A673 (cell line): ENCODE data around the gene OTOG. TPM values are rescaled to one million over a fixed set of nuclear protein-coding genes. Genes with fewer than 3 reads are reported as not detected.

Experiments used
- BruUV-seq: library from RNA; stranded (reverse); fragments of 400-500 nt; replicated peaks from 2 replicates; lab custom pipeline; 2021; lab: Mats Ljungman, UMichigan
- CTCF ChIA-PET: fragments of 300-600 bp; sonication (Branson Sonifier 250); formaldehyde crosslinking; loops from one replicate; lab custom pipeline; 2022; ENCODE audit warnings: antibody characterized with exemption; lab: Charles Lee
- POLR2A ChIA-PET: fragments of 300-600 bp; sonication (Branson Sonifier 250); formaldehyde crosslinking; loops from one replicate; lab custom pipeline; 2022; ENCODE audit warnings: antibody characterized with exemption; ENCODE audit not compliant: low non-redundant PET; lab: Charles Lee
- DNase-seq: peaks from one replicate; pipeline ENCODE4 v3.0.0-alpha.2; 2015; ENCODE audit warnings: low spot score
- H3K27ac ChIP-seq: fragments of 200-600 bp; sonication (generic); 2 replicates; pipeline ENCODE4 v1.5.1; 2016; ENCODE audit warnings: mixed run types, low read depth, mild to moderate bottlenecking, mixed read lengths, antibody characterized with exemption, low read length; ENCODE audit not compliant: poor library complexity, severe bottlenecking
- H3K27me3 ChIP-seq: fragments of 200-600 bp; sonication (generic); replicated peaks from 2 replicates; pipeline ENCODE4 v1.6.1; 2017; ENCODE audit warnings: mixed run types, low read depth, mild to moderate bottlenecking, mixed read lengths, antibody characterized with exemption, low read length; ENCODE audit not compliant: insufficient read depth, poor library complexity
- H3K36me3 ChIP-seq: fragments of 200-600 bp; sonication (generic); 2 replicates; pipeline ENCODE4 v1.6.1; 2016; ENCODE audit warnings: mixed run types, mild to moderate bottlenecking, mixed read lengths, antibody characterized with exemption, low read length; ENCODE audit not compliant: insufficient read depth, poor library complexity, severe bottlenecking
- H3K4me1 ChIP-seq: fragments of 200-600 bp; sonication (generic); 2 replicates; pipeline ENCODE4 v1.6.1; 2017; ENCODE audit warnings: mixed run types, mild to moderate bottlenecking, mixed read lengths, antibody characterized with exemption, low read length; ENCODE audit not compliant: insufficient read depth, poor library complexity, severe bottlenecking
- H3K4me3 ChIP-seq: fragments of 200-600 bp; sonication (generic); 2 replicates; pipeline ENCODE4 v1.5.1; 2016; ENCODE audit warnings: low read depth, mixed run types, mild to moderate bottlenecking, mixed read lengths, low read length; ENCODE audit not compliant: poor library complexity, severe bottlenecking
- H3K9me3 ChIP-seq: fragments of 200-600 bp; sonication (generic); 2 replicates; pipeline ENCODE4 v1.6.1; 2016; ENCODE audit warnings: mixed run types, low read depth, mild to moderate bottlenecking, mixed read lengths, antibody characterized with exemption, low read length; ENCODE audit not compliant: poor library complexity, severe bottlenecking
- CTCF ChIP-seq: fragments of 300-800, 200-600 bp; sonication (generic); conservative IDR thresholded peaks from 2 replicates; pipeline ENCODE4 v1.5.1; 2017; ENCODE audit warnings: low read depth, mild to moderate bottlenecking, antibody characterized with exemption, low read length, moderate library complexity, mixed read lengths
- EZH2 ChIP-seq: fragments of 200-600 bp; sonication (generic); IDR thresholded peaks from 2 replicates; pipeline ENCODE4 v1.6.1; 2017; ENCODE audit warnings: borderline replicate concordance, low read depth, mild to moderate bottlenecking, mixed read lengths, antibody characterized with exemption, low read length; ENCODE audit not compliant: poor library complexity, severe bottlenecking
- intact Hi-C: fragments of 100-400 bp; cut with micrococcal nuclease; formaldehyde crosslinking; loops from one replicate; pipeline ENCODE4 v1.10.0; 2022; ENCODE audit not compliant: unreplicated experiment
- total RNA-seq: library from RNA; stranded (reverse); gene quantifications from 2 replicates; pipeline ENCODE4 v1.2.3, GENCODE V29; 2021

Gene OTOG
- total RNA-seq, 1 experiment from 2014 or later = not detected

- TF ChIP-seq CTCF = no peak
- TF ChIP-seq EZH2 = no peak
- intact Hi-C loops = no loop called here
- BruUV-seq = no TSS peak
- no peak for DNase-seq
- ChIA-PET CTCF (no interaction called here), POLR2A (no interaction called here)
- H3K27ac ChIP-seq = no peak overlapping the region
- no peaks in the 10 kb centered on the region for H3K4me1 ChIP-seq
- H3K9me3 ChIP-seq = no peaks in the 10 kb centered on the region
- H3K36me3 ChIP-seq = no peaks in the 10 kb centered on the region
- no peak overlapping the region for H3K4me3 ChIP-seq
- H3K27me3 ChIP-seq = no peaks in the 10 kb centered on the region
These were observed 12.5 kb downstream of the OTOG start for GRCh38 chr11:17559341-17560087.

GRCh38 chr11:17560281-17561110 is 13.4 kb downstream of the OTOG start:
- no peak for DNase-seq
- no TSS peak for BruUV-seq
- H3K4me1 ChIP-seq = no peaks in the 10 kb centered on the region
- no peak overlapping the region for H3K4me3 ChIP-seq
- ChIA-PET CTCF (no interaction called here), POLR2A (no interaction called here)
- no peaks in the 10 kb centered on the region for H3K27me3 ChIP-seq
- H3K36me3 ChIP-seq = no peaks in the 10 kb centered on the region
- intact Hi-C loops = no loop called here
- no peak for TF ChIP-seq EZH2
- TF ChIP-seq CTCF = no peak
- H3K27ac ChIP-seq = no peak overlapping the region
- H3K9me3 ChIP-seq = no peaks in the 10 kb centered on the region

- Histone ChIP-seq H3K4me1 (no peaks in the 10 kb centered on the region), H3K27ac (no peak overlapping the region), H3K9me3 (no peaks in the 10 kb centered on the region), H3K4me3 (no peak overlapping the region), H3K36me3 (no peaks in the 10 kb centered on the region), H3K27me3 (no peaks in the 10 kb centered on the region)
- intact Hi-C loops = no loop called here
- no TSS peak for BruUV-seq
- CTCF ChIA-PET = no interaction called here
- POLR2A ChIA-PET = no interaction called here
- DNase-seq = no peak
- TF ChIP-seq EZH2 (no peak), CTCF (no peak)
These were observed 14.0 kb downstream of the OTOG start for GRCh38 chr11:17561111-17561415.
